ENCODE results near the gene FKBP6. TPM values are rescaled to one million over a fixed set of nuclear protein-coding genes. Genes with fewer than 3 reads are reported as not detected.
"Not testable (repeated sequence)": the region's sequence is repeated elsewhere in the genome, so short reads cannot be mapped to it uniquely, and the experiment has no call there.

FKBP6 gene
- total and polyA plus RNA-seq, 2 of the 13 experiments (the other 11 are each of a cell fraction or from before 2014, with no cell fraction given) = 0.07 to 0.20 TPM

- TF ChIP-seq KDM4B (CRISPR knock-in tag; IDR thresholded peaks at IDR 0.05) = peak; percentile 70; the same call in 1 of the 2 replicates
- peak; percentile 87 for TF ChIP-seq RXRB (CRISPR knock-in tag; IDR thresholded peaks at IDR 0.05; ENCODE audit: borderline replicate concordance)
- TF ChIP-seq TBX2 (CRISPR knock-in tag; IDR thresholded peaks at IDR 0.05; ENCODE audit: borderline replicate concordance) = peak; percentile 81
- TF ChIP-seq ZNF644 (CRISPR knock-in tag; IDR thresholded peaks at IDR 0.05; ENCODE audit: low read depth) = peak; percentile 78
- TF ChIP-seq ETV5 (CRISPR knock-in tag; IDR thresholded peaks at IDR 0.05; ENCODE audit: borderline replicate concordance) = 0 out of 2 replicates have a peak, but pooled peaks have one; percentile 21
- TF ChIP-seq, protein P1, sequence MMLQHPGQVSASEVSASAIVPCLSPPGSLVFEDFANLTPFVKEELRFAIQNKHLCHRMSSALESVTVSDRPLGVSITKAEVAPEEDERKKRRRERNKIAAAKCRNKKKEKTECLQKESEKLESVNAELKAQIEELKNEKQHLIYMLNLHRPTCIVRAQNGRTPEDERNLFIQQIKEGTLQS (CRISPR knock-in tag; IDR thresholded peaks at IDR 0.05) = peak; percentile 84
- TF ChIP-seq, protein P2, sequence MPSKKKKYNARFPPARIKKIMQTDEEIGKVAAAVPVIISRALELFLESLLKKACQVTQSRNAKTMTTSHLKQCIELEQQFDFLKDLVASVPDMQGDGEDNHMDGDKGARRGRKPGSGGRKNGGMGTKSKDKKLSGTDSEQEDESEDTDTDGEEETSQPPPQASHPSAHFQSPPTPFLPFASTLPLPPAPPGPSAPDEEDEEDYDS (CRISPR knock-in tag; IDR thresholded peaks at IDR 0.05) = peak; percentile 68; the same call in 1 of the 2 replicates
- peak; percentile 69 for TF ChIP-seq ATF2 (CRISPR knock-in tag; IDR thresholded peaks at IDR 0.05)
- peak; percentile 37; the same call in 1 of the 2 replicates for TF ChIP-seq TCF7 (IDR thresholded peaks at IDR 0.05; ENCODE audit: low read depth)
- TF ChIP-seq CBX5 (CRISPR knock-in tag; IDR thresholded peaks at IDR 0.05; ENCODE audit: borderline replicate concordance) = peak; percentile 68; the same call in 1 of the 2 replicates
- TF ChIP-seq, protein P3, sequence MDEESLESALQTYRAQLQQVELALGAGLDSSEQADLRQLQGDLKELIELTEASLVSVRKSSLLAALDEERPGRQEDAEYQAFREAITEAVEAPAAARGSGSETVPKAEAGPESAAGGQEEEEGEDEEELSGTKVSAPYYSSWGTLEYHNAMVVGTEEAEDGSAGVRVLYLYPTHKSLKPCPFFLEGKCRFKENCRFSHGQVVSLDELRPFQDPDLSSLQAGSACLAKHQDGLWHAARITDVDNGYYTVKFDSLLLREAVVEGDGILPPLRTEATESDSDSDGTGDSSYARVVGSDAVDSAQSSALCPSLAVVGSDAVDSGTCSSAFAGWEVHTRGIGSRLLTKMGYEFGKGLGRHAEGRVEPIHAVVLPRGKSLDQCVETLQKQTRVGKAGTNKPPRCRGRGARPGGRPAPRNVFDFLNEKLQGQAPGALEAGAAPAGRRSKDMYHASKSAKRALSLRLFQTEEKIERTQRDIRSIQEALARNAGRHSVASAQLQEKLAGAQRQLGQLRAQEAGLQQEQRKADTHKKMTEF (CRISPR knock-in tag; IDR thresholded peaks at IDR 0.05) = peak; percentile 29; the same call in 1 of the 2 replicates
- peak; percentile 82 for TF ChIP-seq HNF4A (CRISPR knock-in tag; IDR thresholded peaks at IDR 0.05)
- TF ChIP-seq PHF8 (CRISPR knock-in tag; IDR thresholded peaks at IDR 0.05) = peak; percentile 55
- TF ChIP-seq HMG20A (CRISPR knock-in tag; IDR thresholded peaks at IDR 0.05; ENCODE audit: borderline replicate concordance) = peak; percentile 61; the same call in 1 of the 2 replicates
- TF ChIP-seq FOSL2 (CRISPR knock-in tag; IDR thresholded peaks at IDR 0.05) = peak; percentile 69
- TF ChIP-seq SP1 (IDR thresholded peaks at IDR 0.05); MAZ (IDR thresholded peaks at IDR 0.05; ENCODE audit: borderline replicate concordance, low read depth, low read length): not testable (repeated sequence)
- TF ChIP-seq SP1 (CRISPR knock-in tag; IDR thresholded peaks at IDR 0.05) = 0 out of 2 replicates have a peak, but pooled peaks have one; percentile 27
- TF ChIP-seq, protein P4, sequence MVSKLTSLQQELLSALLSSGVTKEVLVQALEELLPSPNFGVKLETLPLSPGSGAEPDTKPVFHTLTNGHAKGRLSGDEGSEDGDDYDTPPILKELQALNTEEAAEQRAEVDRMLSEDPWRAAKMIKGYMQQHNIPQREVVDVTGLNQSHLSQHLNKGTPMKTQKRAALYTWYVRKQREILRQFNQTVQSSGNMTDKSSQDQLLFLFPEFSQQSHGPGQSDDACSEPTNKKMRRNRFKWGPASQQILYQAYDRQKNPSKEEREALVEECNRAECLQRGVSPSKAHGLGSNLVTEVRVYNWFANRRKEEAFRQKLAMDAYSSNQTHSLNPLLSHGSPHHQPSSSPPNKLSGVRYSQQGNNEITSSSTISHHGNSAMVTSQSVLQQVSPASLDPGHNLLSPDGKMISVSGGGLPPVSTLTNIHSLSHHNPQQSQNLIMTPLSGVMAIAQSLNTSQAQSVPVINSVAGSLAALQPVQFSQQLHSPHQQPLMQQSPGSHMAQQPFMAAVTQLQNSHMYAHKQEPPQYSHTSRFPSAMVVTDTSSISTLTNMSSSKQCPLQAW (CRISPR knock-in tag; IDR thresholded peaks at IDR 0.05) = 0 out of 2 replicates have a peak, but pooled peaks have one; percentile 22
- peak; percentile 74 for TF ChIP-seq HDAC1 (CRISPR knock-in tag; IDR thresholded peaks at IDR 0.05)
- TF ChIP-seq MAZ (CRISPR knock-in tag; IDR thresholded peaks at IDR 0.05; ENCODE audit: low read depth) = peak; percentile 48
- TF ChIP-seq, protein P5, sequence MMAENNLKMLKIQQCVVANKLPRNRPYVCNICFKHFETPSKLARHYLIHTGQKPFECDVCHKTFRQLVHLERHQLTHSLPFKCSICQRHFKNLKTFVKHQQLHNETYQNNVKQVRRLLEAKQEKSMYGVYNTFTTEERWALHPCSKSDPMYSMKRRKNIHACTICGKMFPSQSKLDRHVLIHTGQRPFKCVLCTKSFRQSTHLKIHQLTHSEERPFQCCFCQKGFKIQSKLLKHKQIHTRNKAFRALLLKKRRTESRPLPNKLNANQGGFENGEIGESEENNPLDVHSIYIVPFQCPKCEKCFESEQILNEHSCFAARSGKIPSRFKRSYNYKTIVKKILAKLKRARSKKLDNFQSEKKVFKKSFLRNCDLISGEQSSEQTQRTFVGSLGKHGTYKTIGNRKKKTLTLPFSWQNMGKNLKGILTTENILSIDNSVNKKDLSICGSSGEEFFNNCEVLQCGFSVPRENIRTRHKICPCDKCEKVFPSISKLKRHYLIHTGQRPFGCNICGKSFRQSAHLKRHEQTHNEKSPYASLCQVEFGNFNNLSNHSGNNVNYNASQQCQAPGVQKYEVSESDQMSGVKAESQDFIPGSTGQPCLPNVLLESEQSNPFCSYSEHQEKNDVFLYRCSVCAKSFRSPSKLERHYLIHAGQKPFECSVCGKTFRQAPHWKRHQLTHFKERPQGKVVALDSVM (CRISPR knock-in tag; IDR thresholded peaks at IDR 0.05) = peak; percentile 16; the same call in 1 of the 2 replicates
- peak; percentile 97 for TF ChIP-seq SOX5 (CRISPR knock-in tag; IDR thresholded peaks at IDR 0.05; ENCODE audit: borderline replicate concordance)
- TF ChIP-seq RARA (CRISPR knock-in tag; IDR thresholded peaks at IDR 0.05) = peak; percentile 83
- peak; percentile 69; the same call in 1 of the 2 replicates for TF ChIP-seq TARDBP (CRISPR knock-in tag; IDR thresholded peaks at IDR 0.05)
- peak; percentile 86 for TF ChIP-seq CEBPG (CRISPR knock-in tag; IDR thresholded peaks at IDR 0.05)
Observed at GRCh38 chr7:73325424-73325823, 2.5 kb upstream of the FKBP6 start (continued).

Data from HepG2 (cell line).